SKM-1 treated with dmso at 0.1 percent for 144 hours (cell line): Measurements from ENCODE around the gene KCNIP4.
A peak's percentile ranks its signal among the peaks of the same experiment; 100 is the strongest.

ENCODE experiments used
- DNase-seq: peaks from one replicate; lab custom pipeline; 2025; ENCODE audit not compliant: unreplicated experiment; lab: John Stamatoyannopoulos, UW

The KCNIP4 gene

GRCh38 chr4:20684852-20685763 lies 1263.5 kb downstream of the KCNIP4 start:
- DNase-seq: peak; percentile 49

GRCh38 chr4:20683766-20684165 lies 1264.8 kb downstream of the KCNIP4 start:
- no peak for DNase-seq

- no peak for DNase-seq
Observed at GRCh38 chr4:20682853-20683252, 1265.7 kb downstream of the KCNIP4 start.

DNA sequence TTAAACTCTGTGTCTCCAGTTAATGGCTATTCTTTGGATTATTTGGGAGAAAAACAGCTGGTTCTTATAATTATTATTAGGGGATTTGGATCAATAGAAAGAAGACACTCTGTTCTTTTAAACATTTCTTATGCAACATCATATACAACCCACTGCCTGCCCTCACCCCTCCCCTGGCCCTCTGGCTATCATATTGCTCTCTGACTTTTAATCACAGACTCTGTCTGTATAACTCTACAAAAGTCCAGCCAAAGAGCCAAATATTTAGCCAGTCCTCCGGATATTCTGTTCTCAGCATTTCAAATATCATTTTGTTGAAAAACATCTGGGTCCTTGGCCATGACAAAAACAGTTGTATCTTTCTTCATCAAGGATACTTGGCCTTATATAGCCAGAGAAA lies 1267.3 kb downstream of the KCNIP4 start:
- no peak for DNase-seq

GRCh38 chr4:20680736-20681135 lies 1267.8 kb downstream of the KCNIP4 start:
- no peak for DNase-seq

GRCh38 chr4:20679951-20680350 lies 1268.6 kb downstream of the KCNIP4 start:
- no peak for DNase-seq
